Middle frontal gyrus (tissue), 1 donor: ENCODE results near the gene UNC13C.

Experiments
- DNase-seq: peaks from one replicate; pipeline ENCODE4 v3.0.0-alpha.2; 2015; ENCODE audit warnings: low spot score; ENCODE audit errors: extremely low spot score

The UNC13C gene

DNA sequence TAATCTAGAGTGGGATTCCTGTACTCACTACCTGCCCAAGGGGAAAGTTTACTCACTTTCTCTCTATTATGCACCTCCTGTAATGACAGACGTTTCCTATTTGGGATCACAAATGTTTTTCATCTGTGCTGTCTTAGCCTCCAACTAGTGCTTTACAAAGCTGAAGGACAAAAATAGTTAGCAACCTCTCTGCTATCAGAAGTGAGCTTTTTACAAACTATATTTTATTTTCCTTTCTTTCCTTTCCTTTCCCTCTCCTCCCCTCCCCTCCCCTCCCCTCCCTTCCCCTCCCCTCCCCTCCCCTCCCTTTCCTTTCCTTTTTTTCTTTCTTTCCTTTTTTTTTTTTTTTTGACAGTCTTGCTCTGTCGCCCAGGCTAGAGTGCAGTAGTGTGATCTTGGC, 130.8 kb downstream of the UNC13C start:
- no peak for DNase-seq

GRCh38 chr15:54119051-54119450, 140.8 kb downstream of the UNC13C start:
- no peak for DNase-seq

- DNase-seq, result no peak
These were observed 142.8 kb downstream of the UNC13C start for GRCh38 chr15:54120949-54121463.

DNA sequence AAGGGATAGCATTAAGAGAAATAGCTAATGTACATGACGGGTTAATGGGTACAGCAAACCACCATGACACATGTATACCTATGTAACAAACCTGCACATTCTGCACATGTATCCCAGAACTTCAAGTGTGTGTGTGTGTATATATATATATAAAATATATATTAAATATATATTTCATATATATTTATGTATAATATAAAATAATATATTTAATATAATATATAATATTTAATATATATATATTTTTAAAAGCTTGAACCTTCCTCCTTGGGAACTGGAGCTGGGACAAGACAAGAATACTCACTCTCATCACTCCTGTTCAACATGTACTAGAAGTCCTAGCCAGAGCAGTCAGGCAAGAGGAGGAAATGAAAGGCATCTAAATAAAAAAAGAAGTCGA, 149.3 kb downstream of the UNC13C start:
- DNase-seq, result no peak

GRCh38 chr15:54131410-54131809, 153.2 kb downstream of the UNC13C start:
- no peak for DNase-seq

DNA sequence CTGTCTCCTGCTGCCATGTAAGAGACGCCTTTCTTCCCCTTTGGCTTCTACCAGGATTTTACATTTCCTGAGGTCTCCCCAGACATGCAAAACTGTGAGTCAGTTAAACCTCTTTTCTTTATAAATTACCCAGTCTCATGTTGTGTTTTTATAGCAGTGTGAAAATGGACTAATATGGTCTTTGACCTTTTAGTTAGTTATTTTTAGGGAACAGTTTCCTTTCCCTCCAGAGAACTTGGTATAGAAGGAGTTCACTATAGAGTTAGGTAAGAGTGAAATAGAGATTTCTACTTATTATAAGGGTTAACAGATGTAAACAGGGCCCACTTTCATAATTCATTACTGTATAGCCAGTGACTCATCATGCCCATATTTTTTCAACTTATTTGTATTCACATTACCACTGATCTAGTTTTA, 170.9 kb downstream of the UNC13C start:
- DNase-seq, result no peak

GRCh38 chr15:54150255-54150654, 172.0 kb downstream of the UNC13C start:
- DNase-seq, result no peak

DNA sequence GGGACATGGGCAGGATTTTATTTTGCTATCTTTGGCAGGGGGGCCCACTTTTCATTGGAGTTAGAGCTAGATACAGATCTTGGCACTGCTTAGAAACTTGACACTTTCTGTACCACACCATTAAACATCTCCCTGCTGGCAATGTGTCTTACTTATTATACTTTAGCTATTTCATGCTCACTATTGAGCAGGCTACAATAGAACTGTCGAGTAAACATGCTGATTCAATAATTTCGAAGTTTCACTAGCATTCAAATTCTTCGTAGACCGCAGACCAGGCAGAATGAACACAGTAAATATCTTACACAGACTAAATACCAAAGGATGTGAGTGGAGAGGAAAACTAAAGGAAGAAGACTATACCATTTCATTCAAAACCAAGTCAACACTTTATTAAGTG, 180.8 kb downstream of the UNC13C start:
- DNase-seq, result no peak

- no peak for DNase-seq
These were observed 209.1 kb downstream of the UNC13C start for GRCh38 chr15:54187325-54187724.

- no peak for DNase-seq
These were observed 219.8 kb downstream of the UNC13C start for GRCh38 chr15:54197995-54198394.

GRCh38 chr15:54206586-54207321, 228.5 kb downstream of the UNC13C start:
- no peak for DNase-seq

- no peak for DNase-seq
These were observed 230.5 kb downstream of the UNC13C start for GRCh38 chr15:54208786-54209185.

GRCh38 chr15:54212635-54213034, 234.4 kb downstream of the UNC13C start:
- no peak for DNase-seq

DNA sequence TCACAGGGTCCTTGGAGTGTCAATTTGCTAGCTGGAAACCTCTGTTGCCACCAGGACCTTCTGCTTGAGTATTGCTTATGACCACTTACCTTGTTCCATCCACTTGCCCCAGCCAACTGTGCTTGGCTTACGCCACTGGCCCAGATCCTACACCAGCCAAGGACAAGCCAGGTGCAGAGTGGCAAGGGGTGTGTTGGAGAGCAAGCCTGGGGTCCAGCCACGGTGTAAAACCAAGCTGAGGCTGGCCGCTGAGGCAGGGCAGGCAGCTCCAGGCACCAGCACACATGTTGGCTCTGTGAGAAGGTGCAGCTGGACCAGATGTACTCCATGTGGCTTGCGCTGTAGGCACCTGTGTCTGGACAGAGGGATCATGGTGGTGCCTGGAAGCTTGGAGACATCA, 248.2 kb downstream of the UNC13C start:
- no peak for DNase-seq

DNA sequence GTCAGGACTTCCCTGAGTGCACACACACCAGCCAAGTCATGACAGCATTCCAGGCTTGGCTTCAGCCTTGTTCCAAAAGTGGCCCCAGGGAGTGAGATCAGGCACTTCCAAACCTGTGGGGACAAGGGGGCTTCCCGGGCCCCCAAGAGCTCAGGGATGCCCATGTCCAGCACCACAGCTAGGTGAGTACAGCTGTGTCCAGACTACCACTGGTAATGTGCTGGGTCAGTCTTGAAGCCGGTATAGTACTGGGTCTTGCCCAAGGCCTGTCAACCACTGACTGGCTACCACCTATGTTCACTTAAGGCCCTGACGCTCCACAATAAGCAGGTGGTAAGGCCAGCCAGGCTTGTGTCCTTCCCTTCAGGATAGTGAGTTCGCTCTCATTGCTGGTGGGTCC, 249.3 kb downstream of the UNC13C start:
- DNase-seq, result no peak

DNA sequence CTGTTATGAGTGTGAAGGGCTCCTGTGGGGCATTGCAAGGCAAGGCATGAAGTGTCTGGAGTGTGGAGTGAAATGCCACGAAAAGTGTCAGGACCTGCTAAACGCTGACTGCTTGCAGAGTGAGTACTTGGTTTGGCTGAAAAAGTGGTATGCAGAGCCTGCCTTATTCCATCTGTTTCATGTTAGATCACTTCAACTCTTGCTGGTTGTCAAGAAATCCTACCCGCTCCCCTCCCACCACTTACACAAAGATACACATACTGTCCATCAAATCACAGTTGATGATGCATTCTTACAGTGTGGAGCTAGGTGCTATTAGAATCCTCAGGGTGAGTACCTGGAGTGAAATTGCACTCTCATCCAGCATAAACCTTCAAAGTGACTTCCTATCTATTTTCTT, 272.1 kb downstream of the UNC13C start:
- no peak for DNase-seq

DNA sequence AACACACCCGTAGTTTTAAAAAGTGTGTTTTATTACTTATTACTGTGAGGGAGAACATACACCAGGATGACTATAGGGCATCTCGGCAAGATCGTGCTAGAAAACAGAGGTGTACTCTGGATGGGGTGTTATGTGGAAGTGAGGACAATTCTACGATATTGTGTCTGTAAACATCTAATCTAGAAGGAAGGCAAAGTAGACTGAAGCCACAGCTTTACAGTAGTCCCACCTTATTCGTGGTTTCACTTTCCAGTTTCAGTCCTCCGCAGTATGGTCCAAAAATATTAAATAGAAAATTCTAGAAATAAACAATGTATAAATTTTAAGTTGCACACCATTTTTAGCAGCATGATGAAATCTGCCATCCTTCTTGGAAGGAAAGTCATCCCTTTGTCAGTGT, 277.9 kb downstream of the UNC13C start:
- no peak for DNase-seq

GRCh38 chr15:54273928-54274327, 295.7 kb downstream of the UNC13C start:
- no peak for DNase-seq

DNA sequence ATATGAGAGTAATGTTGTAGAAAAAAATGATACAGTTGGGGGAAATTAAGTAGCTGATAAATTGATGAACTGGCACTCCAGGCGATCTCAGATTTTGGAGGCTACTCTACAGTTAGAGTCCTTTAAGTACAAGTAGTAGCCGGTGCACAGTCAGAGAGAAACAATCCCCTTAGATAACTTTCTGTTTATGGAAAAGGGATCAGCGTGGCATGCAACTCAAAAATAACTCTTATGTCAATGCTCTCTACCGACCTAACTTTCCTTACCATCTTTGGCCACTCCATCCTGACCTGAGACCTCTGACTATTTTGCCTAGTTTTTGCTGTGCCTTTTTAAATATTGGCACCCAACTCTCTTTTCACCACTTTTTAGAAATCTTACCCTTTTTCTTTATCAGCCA, 299.6 kb downstream of the UNC13C start:
- no peak for DNase-seq

- DNase-seq, result no peak
These were observed 302.5 kb downstream of the UNC13C start for GRCh38 chr15:54280726-54281125.

GRCh38 chr15:54282228-54282836, 304.1 kb downstream of the UNC13C start:
- no peak for DNase-seq

- DNase-seq, result no peak
These were observed 309.8 kb downstream of the UNC13C start for GRCh38 chr15:54288049-54288448.

DNA sequence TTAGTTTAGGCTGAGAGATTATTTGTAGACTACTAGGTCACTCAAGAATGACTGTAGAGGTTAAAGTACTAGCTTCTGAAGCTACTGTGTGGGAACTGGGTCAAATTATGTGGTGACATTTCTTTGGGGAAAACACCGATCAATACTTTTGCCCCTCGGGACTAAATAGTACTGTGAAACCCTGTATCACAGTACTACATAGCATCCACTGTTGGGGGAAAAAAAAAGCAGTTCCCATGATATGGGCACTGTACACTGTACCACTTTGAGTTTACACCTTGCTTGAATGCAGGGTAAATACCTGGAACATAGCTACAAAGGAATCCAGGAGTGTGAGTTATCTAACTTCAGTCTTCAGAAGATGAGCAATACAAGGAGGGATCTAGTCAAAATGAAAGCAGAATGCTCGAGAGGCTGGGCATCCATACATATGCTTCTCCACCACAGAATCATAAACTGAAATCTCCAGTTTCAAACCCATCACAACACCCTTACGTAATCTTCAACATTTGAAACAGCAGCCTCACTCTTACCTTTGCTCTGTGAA, 311.4 kb downstream of the UNC13C start:
- no peak for DNase-seq
